GM21526 (cell line): ENCODE data around the gene ZNF511.

Experiments used
- ATAC-seq: cut with Tn5 transposase; IDR thresholded peaks from one replicate; pipeline ENCODE4 v1.9.1; 2021; ENCODE audit warnings: moderate library complexity; ENCODE audit not compliant: unreplicated experiment, low FRiP score

Gene ZNF511

GRCh38 chr10:133273534-133274143 lies 35.1 kb upstream of the ZNF511 start:
- no peak for ATAC-seq

DNA sequence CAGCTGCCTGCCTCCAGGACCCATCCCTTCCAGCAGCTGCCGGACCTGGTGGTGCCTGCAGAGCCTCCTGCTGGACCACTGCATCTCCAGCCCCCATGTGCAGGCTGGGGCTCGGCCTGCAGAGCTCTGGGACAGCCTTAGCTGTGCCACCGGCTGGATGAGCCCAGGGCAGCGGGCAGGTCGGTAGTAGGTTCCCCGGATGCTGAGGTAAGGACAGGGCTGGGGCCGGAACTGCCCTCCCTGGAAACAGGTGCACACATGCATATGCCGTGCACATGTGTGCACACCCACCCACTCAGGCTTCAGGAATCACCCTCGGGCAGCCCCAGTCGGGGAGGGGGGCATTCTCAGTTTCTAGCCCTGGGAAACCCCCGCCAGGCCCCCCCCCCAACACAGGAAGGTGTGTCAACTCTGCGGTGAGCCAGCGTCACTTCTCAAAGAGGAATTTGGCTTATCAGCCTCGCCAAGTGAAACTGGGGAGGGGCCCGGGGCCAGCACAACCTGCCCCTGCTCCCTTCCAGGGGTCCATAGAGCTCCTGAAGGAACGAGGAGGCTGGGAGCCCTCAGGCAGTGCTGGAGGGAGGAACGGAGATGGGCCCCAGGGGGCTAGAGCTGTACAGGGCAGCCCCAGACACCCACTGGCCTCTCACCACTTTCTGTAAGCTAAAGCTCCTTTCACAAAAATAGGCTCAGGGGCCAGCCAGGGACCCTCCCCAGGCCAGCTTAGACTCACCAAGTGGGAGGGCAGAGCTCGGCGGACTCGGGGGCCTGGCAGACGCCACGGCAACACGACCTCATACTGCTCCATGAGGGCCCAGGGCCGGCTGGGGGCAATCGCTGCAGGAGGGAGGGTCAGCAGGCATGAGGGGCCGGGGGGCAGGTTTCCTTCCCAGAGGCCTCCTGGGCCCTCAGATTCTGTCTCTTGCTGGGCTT lies 33.7 kb upstream of the ZNF511 start:
- peak; percentile 45 for ATAC-seq

DNA sequence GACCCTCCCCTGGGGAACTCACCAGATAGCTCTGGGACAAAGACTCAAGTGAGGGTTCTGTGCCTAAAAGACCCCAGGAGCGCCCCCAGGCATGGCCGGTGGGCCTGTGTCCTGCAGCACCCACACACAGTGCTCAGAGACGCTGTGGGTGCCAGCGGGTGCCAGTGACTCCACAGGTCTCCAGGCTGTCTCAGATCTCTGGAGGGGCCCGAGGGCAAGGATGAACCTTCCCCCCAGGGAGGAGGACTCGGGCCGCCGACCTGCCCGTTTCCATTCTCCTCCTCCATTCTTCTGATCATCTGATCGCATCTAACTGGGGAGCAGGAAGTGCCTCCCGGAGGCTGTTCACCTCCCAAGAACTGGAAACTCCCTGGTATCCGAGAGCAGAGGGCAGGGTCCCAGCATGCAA lies 33.0 kb upstream of the ZNF511 start:
- ATAC-seq, result peak; percentile 39

GRCh38 chr10:133276100-133276434 lies 32.6 kb upstream of the ZNF511 start:
- ATAC-seq, result no peak

DNA sequence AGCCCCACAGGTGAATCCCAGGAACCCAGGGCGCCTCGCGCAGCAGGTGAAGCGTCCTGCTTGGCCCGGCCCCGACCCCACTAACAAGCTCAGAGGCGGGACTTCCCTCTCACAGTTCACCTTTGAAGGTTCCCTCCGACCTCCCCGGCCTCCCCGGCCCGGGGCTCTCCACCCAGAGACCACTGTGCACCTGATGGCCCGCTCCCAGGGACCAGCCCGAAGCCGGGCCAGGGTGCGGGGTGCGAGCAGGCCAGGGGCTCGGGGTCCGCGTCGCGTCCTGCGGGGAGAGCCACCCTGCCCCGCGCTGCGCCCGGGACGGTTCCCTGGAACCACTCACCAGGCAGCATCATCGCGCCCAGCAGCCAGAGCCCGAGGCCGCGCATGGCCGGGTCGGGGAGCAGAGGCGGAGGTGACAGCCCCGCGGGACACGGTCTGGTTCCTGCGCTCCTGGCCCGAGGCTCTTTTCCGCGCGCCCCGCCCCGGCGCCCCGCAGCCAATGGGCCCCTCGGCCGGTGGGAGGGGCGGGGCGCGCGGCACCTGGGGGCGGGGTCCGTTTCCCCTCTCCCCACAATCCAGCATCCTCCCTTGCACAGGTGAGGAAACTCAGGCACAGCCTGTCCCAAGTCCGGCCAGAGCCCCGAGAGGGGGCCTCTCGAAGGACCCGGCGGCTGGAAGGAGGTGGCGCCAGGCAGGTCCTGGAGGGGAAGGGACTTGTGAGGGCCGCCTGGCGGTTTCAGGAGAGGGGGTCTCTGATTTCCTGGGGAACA lies 32.1 kb upstream of the ZNF511 start, which contains the start of gene ADAM8:
Gene ADAM8 (minus strand): TSS at position 434 of the 767 bp plus-strand sequence. CDS start 51 bp downstream, at position 383.
- peak; percentile 55 for ATAC-seq

DNA sequence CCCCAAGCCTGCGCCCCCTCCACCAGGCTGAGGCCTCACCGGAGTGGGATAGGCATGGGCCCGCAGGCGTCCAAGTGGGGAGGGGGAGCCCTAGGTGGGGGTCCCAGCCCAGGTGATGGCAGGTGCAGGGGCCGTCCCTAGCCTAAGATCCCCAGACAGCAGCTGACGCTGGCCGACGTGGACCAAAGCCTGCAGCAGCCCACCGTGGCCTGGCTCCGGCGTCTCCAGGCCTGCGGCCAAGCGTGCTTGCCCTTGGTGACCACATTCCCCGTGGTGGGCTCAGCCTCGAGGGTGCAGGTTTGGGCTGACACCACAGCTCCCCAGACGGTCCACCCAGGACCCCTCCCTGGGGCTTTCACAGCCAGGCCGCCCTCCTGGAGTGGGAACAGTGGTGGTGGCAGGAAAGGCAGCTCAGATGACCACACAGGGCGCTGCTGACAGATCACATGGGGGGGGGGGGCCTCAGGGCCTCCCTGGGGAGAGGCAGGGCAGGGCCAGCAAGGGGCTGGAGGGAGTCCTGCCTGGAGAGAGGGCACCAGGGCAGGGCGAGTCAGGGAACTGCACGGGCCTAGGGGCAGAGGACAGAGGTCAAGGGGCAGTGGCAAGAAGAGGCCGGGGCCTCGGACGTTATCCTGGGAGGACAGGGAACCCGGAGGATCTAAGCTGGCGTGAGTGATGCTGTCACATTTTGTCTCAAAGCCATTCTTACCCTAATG lies 31.3 kb upstream of the ZNF511 start:
- ATAC-seq, result no peak

DNA sequence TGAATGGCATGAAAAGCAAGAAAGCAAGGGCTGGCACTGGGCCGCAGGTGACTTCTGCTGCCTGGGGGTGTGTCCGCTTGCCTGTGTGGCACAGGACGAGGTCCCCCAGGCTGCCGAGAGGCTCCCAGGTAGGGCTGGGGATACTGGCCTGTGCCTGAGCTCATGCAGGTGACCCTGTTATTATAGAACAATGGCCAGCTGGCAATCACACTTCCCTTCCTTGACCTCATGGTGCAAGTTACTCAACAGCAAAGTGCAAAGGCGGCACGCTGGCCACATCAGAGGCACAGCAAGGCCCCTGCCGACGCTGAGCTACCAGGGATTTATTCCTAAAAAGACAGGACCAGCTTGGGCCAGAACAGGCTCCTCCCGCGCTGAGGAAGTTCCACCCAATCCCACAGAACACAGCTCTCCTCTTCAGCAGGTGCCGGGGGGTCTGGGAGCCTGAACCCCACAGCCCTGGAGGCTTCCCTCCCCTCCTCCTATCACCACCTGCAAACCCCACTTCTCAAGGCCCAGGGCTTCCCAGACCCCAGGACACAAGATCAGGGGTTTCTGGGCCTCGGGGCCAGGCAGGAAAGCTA lies 30.6 kb upstream of the ZNF511 start:
- no peak for ATAC-seq

DNA sequence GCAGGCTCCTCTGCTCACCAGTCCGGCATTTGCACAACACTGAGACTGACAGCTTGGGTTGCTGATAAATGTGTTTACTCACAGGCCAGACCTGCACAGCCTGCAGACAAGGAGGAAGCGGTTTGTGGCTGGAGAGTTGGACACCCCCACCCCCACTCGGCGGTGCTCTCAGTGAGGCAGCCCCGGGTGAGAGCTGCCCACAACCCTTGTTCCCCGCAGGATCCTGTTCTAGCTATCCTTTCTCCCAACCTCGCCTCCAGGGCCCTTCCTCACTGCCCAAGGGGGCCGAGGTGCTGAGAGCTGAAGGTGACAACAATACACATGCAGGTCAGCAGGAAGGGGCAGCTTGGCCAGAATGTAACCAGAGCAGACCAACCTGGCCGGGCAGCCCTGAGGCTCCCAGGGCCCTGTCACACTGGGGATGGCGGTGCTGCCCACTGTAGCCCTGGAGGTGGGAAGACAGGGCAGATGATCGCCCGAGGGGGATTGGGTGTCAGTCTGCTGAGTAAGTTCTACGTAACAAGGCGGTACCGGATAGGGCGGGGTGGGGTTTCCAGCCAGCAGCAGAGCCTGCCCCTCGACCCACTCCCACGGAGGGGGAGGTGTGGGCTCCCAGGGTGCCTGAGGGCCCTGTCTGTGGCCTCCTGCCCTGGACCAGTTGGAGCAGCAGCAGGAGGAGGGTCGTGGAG lies 30.0 kb upstream of the ZNF511 start:
- peak; percentile 28 for ATAC-seq

GRCh38 chr10:133279326-133280226 lies 29.1 kb upstream of the ZNF511 start:
- ATAC-seq, result no peak

DNA sequence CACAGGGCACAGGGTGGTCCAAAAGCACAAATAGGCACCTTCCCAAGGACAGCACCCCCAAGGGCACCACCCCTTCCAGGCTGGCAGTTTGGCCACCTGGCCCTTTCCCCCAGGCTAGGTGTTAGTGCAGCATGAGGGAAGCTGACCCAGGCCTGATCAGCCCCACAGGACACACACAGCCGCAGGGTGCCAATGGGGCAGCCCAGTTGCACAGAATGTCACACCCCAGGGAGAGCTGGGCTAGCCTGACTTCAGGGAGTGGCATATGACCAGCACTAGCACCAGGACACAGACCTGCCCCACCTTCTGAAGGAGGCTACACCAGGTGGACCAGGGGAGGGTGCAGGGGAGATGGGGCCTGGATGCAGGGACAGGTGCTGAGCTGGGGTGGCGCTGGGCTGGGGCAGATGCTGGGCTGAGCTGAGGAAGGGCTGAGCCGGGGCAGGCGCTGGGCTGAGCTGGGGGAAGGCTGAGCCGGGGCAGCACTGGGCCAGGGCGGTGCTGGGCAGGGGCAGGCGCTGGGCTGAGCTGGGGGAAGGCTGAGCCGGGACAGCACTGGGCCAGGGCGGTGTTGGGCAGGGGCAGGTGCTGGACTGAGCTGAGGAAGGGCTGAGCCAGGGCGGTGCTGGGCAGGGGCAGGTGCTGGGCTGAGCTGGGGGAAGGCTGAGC lies 28.2 kb upstream of the ZNF511 start:
- ATAC-seq, result no peak

GRCh38 chr10:133281084-133281483 lies 27.6 kb upstream of the ZNF511 start:
- no peak for ATAC-seq

DNA sequence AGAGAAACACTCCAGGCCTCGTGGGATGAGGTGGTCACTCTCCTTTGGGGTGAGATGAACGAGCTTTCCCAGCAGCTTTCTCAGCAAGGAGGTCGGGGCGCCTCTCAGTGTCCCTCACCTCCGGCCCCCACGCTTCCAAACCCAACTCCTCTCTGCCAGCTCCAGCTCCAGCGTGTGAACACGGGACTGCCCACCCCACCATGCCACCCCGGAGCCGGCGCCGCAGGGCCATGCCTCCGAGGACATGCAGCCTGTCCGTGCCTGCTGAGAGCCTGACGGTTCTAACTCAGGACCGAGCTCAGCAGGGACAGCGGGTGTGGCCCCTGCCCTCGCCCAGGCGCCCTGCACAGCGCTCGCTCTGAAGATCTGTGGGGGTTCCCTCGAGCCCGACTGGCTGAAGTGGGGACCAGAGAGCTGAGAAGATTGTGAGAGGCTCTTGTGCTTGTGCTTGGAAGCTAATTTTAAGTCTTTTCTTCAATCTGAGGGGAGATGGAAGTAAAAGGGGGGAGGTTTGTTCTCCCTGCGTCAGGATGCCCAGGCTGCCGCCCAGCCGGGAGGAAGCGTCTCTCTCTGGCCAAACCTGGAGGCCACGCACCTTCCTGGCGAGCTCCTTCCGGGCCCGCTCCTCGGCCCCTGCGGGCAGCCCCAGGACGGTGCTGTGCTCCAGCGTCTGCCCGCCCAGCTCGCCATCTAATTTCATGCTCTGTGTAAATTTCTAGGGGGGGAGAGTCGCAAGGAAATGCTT lies 26.9 kb upstream of the ZNF511 start:
- ATAC-seq, result no peak

- no peak for ATAC-seq
These were observed 25.8 kb upstream of the ZNF511 start for GRCh38 chr10:133282846-133283390.

- ATAC-seq, result no peak
These were observed 24.8 kb upstream of the ZNF511 start for GRCh38 chr10:133283931-133284330.

DNA sequence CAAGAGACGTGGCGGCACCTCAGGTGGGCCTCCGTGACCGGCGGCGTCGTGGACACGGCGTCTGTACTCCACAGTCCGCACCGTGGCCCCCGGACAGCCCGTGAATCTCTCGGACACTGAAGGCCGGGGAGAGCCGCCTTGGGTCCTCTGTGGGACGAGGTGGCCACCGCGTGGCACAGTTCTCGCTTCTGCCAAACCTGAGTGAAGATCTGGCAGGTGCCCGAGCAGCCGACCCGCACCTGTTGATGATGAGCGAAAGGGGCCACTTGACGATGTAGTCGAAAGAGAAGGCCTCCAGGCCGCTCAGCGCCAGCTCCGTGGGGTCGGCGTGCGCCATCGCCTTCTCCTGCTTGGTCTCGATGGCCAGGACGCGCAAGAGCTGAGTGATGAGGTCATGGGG lies 23.5 kb upstream of the ZNF511 start:
- ATAC-seq, result no peak

- ATAC-seq, result no peak
These were observed 22.3 kb upstream of the ZNF511 start for GRCh38 chr10:133286366-133286765.

- no peak for ATAC-seq
These were observed 20.7 kb upstream of the ZNF511 start for GRCh38 chr10:133287832-133288500.
